CD4-positive, alpha-beta memory T cell (primary cell): Measurements from ENCODE around the gene CDYL. TPM values are rescaled to one million over a fixed set of nuclear protein-coding genes. Genes with fewer than 3 reads are reported as not detected.

Source experiments
- CTCF ChIA-PET: fragments of 350-600 bp; sonication (Branson Sonifier 250); formaldehyde crosslinking; loops from one replicate; lab custom pipeline; 2021; ENCODE audit warnings: inconsistent platforms; ENCODE audit not compliant: partially characterized antibody; lab: Charles Lee
- POLR2A ChIA-PET: fragments of 350-600 bp; sonication (Branson Sonifier 250); formaldehyde crosslinking; loops from one replicate; lab custom pipeline; 2021; ENCODE audit not compliant: partially characterized antibody; lab: Charles Lee
- DNase-seq, 5 donors: peaks; one replicate each; pipeline versions ENCODE4 v3.0.0 to v3.0.0-alpha.2; 2020 to 2022; ENCODE audit warnings: mixed read lengths in 1 of 5
- H3K27ac ChIP-seq: one replicate; pipeline ENCODE4 v1.7.0; 2013; ENCODE audit warnings: low read depth, low read length
- H3K27me3 ChIP-seq: 2 replicates; pipeline ENCODE4 v1.7.0; 2013; ENCODE audit warnings: mild to moderate bottlenecking, low read length, moderate library complexity; ENCODE audit not compliant: insufficient read depth
- H3K36me3 ChIP-seq: 2 replicates; pipeline ENCODE4 v1.7.0; 2013; ENCODE audit warnings: mild to moderate bottlenecking, low read length, moderate library complexity; ENCODE audit not compliant: insufficient read depth
- H3K4me1 ChIP-seq: 2 replicates; pipeline ENCODE4 v1.7.0; 2013; ENCODE audit warnings: mild to moderate bottlenecking, low read length, moderate library complexity; ENCODE audit not compliant: insufficient read depth
- H3K4me3 ChIP-seq, 2 donors: one replicate each; pipeline ENCODE4 v1.7.0; 2013; ENCODE audit warnings: low read length in 2 of 2, mild to moderate bottlenecking in 1 of 2
- H3K9me3 ChIP-seq, 2 donors: one replicate each; pipeline ENCODE4 v1.7.0; 2013; ENCODE audit warnings: low read length in 2 of 2, control low read depth in 1 of 2; ENCODE audit not compliant: control insufficient read depth in 1 of 2
- H3K27ac Mint-ChIP-seq, 7 donors: one replicate each; pipeline ENCODE4 v1.8.0; 2020 to 2021; ENCODE audit warnings: mixed read lengths in 7 of 7, mild to moderate bottlenecking in 6 of 7, inconsistent platforms in 3 of 7, moderate library complexity in 3 of 7
- H3K27me3 Mint-ChIP-seq, 2 donors: one replicate each; pipeline ENCODE4 v1.8.0; 2020 to 2021; ENCODE audit warnings: mixed read lengths in 2 of 2
- H3K36me3 Mint-ChIP-seq, 2 donors: one replicate each; pipeline ENCODE4 v1.8.0; 2020 to 2021; ENCODE audit warnings: mixed read lengths in 2 of 2, inconsistent platforms in 1 of 2, mild to moderate bottlenecking in 1 of 2
- H3K4me1 Mint-ChIP-seq, 4 donors: one replicate each; pipeline ENCODE4 v1.8.0; 2020 to 2021; ENCODE audit warnings: mixed read lengths in 4 of 4, mild to moderate bottlenecking in 1 of 4
- H3K4me3 Mint-ChIP-seq, 8 donors: one replicate each; pipeline ENCODE4 v1.8.0; 2020 to 2021; ENCODE audit warnings: mixed read lengths in 8 of 8, mild to moderate bottlenecking in 7 of 8, moderate library complexity in 6 of 8, inconsistent platforms in 3 of 8
- H3K9me3 Mint-ChIP-seq, 8 donors: one replicate each; pipeline ENCODE4 v1.8.0; 2020 to 2021; ENCODE audit warnings: mixed read lengths in 8 of 8, mild to moderate bottlenecking in 5 of 8, inconsistent platforms in 3 of 8, moderate library complexity in 1 of 8
- intact Hi-C: fragments of 100-400 bp; cut with micrococcal nuclease; formaldehyde crosslinking; loops from one replicate; pipeline ENCODE4 v1.15.1; 2023
- polyA plus RNA-seq, 2 donors: library from polyadenylated mRNA; unstranded; fragments of 300-500 nt; fragmentation: Illumina TruSeq; gene quantifications; one replicate each; pipeline ENCODE4 v1.2.3, GENCODE V29; 2021
- total RNA-seq, 2 experiments: library from RNA; stranded (reverse); gene quantifications; one replicate each; pipeline ENCODE4 v1.2.3, GENCODE V29; 2021

CDYL gene
- total and polyA plus RNA-seq, 4 experiments from 2014 or later = 1.5 to 36.7 (median 19.2) TPM

GRCh38 chr6:4912559-4912958 is 136.4 kb downstream of the CDYL start:
- Histone ChIP-seq H3K9me3 (no peaks in the 10 kb centered on the region), H3K27ac (no peak overlapping the region), H3K4me1 (peaks cover 23% of the 10 kb centered on the region), H3K27me3 (no peaks in the 10 kb centered on the region), H3K4me3 (no peak overlapping the region), H3K36me3 (no peaks in the 10 kb centered on the region)
- no peaks in the 10 kb centered on the region for H3K27me3 Mint-ChIP-seq
- no peak for DNase-seq
- H3K27ac Mint-ChIP-seq = peak overlapping the region in 1 of 7 donors; percentile 48
- POLR2A ChIA-PET = no interaction called here
- CTCF ChIA-PET = no interaction called here
- intact Hi-C loops = no loop called here
- no peak overlapping the region for H3K4me3 Mint-ChIP-seq
- H3K4me1 Mint-ChIP-seq = peaks cover 33 to 59% (median 55%) of the 10 kb centered on the region in 4 donors
- H3K36me3 Mint-ChIP-seq = peaks cover 19 to 28% of the 10 kb centered on the region in 2 donors
- H3K9me3 Mint-ChIP-seq = peaks cover 0 to 3% (median 0%) of the 10 kb centered on the region in 8 donors

- Mint-ChIP-seq H3K27me3 (no peaks in the 10 kb centered on the region), H3K9me3 (peaks cover 0 to 3% (median 0%) of the 10 kb centered on the region in 8 donors), H3K27ac (peak overlapping the region in 3 of 7 donors; percentile 30 to 78 (median 59)), H3K36me3 (peaks cover 14 to 17% of the 10 kb centered on the region in 2 donors), H3K4me3 (no peak overlapping the region), H3K4me1 (peaks cover 29 to 57% (median 49%) of the 10 kb centered on the region in 4 donors)
- H3K4me1 ChIP-seq = peaks cover 26% of the 10 kb centered on the region
- no peaks in the 10 kb centered on the region for H3K27me3 ChIP-seq
- H3K9me3 ChIP-seq = no peaks in the 10 kb centered on the region
- no peak overlapping the region for H3K27ac ChIP-seq
- CTCF ChIA-PET = no interaction called here
- no peak for DNase-seq
- POLR2A ChIA-PET = no interaction called here
- no peak overlapping the region for H3K4me3 ChIP-seq
- intact Hi-C loops = no loop called here
- H3K36me3 ChIP-seq = no peaks in the 10 kb centered on the region
Measured at GRCh38 chr6:4913705-4914419, 137.7 kb downstream of the CDYL start.

GRCh38 chr6:4914420-4915159 is 138.4 kb downstream of the CDYL start:
- Mint-ChIP-seq H3K36me3 (peaks cover 12% of the 10 kb centered on the region in 2 donors), H3K4me1 (peaks cover 28 to 55% (median 46%) of the 10 kb centered on the region in 4 donors), H3K27ac (peak overlapping the region in 2 of 7 donors; percentile 5 to 43), H3K27me3 (no peaks in the 10 kb centered on the region), H3K4me3 (no peak overlapping the region), H3K9me3 (peaks cover 0 to 3% (median 0%) of the 10 kb centered on the region in 8 donors)
- Histone ChIP-seq H3K4me1 (peaks cover 26% of the 10 kb centered on the region), H3K27ac (no peak overlapping the region), H3K36me3 (no peaks in the 10 kb centered on the region), H3K9me3 (no peaks in the 10 kb centered on the region), H3K27me3 (no peaks in the 10 kb centered on the region), H3K4me3 (no peak overlapping the region)
- intact Hi-C loops = no loop called here
- no peak for DNase-seq
- CTCF ChIA-PET = no interaction called here
- POLR2A ChIA-PET = no interaction called here

- Mint-ChIP-seq H3K36me3 (peaks cover 2 to 4% of the 10 kb centered on the region in 2 donors), H3K27ac (peak overlapping the region in 6 of 7 donors; percentile 1 to 67 (median 44)), H3K4me1 (peaks cover 37 to 55% (median 47%) of the 10 kb centered on the region in 4 donors), H3K4me3 (peak overlapping the region in 1 of 8 donors; percentile 9), H3K27me3 (no peaks in the 10 kb centered on the region), H3K9me3 (no peaks in the 10 kb centered on the region)
- no peaks in the 10 kb centered on the region for H3K9me3 ChIP-seq
- H3K36me3 ChIP-seq = no peaks in the 10 kb centered on the region
- intact Hi-C loops = no loop called here
- H3K4me1 ChIP-seq = peaks cover 26% of the 10 kb centered on the region
- ChIA-PET CTCF (interaction anchor here (0.6 kb wide), 2 partner anchors 201 to 604 kb away, joined by 3 read pairs; no protein-coding TSS in a partner anchor), POLR2A (no interaction called here)
- no peak overlapping the region for H3K4me3 ChIP-seq
- H3K27ac ChIP-seq = no peak overlapping the region
- no peaks in the 10 kb centered on the region for H3K27me3 ChIP-seq
- DNase-seq = peak in 1 of 5 donors; percentile 12
Measured at GRCh38 chr6:4916954-4917561, 140.9 kb downstream of the CDYL start.

- no peak overlapping the region for H3K27ac ChIP-seq
- ChIA-PET POLR2A (no interaction called here), CTCF (no interaction called here)
- H3K36me3 ChIP-seq = no peaks in the 10 kb centered on the region
- H3K9me3 ChIP-seq = no peaks in the 10 kb centered on the region
- no peak overlapping the region for H3K4me3 ChIP-seq
- Mint-ChIP-seq H3K36me3 (peaks cover 0 to 11% of the 10 kb centered on the region in 2 donors), H3K9me3 (no peaks in the 10 kb centered on the region), H3K27ac (peak overlapping the region in 1 of 7 donors; percentile 61), H3K4me1 (peaks cover 27 to 51% (median 34%) of the 10 kb centered on the region in 4 donors), H3K4me3 (no peak overlapping the region), H3K27me3 (no peaks in the 10 kb centered on the region)
- H3K27me3 ChIP-seq = no peaks in the 10 kb centered on the region
- no peak for DNase-seq
- H3K4me1 ChIP-seq = peaks cover 18% of the 10 kb centered on the region
- intact Hi-C loops = no loop called here
Measured at GRCh38 chr6:4920914-4921410, 144.8 kb downstream of the CDYL start.

- Histone ChIP-seq H3K27ac (no peak overlapping the region), H3K9me3 (no peaks in the 10 kb centered on the region), H3K4me1 (peaks cover 3% of the 10 kb centered on the region), H3K4me3 (no peak overlapping the region), H3K27me3 (no peaks in the 10 kb centered on the region), H3K36me3 (no peaks in the 10 kb centered on the region)
- H3K27me3 Mint-ChIP-seq = no peaks in the 10 kb centered on the region
- no peak overlapping the region for H3K27ac Mint-ChIP-seq
- peaks cover 0 to 10% of the 10 kb centered on the region in 2 donors for H3K36me3 Mint-ChIP-seq
- no peaks in the 10 kb centered on the region for H3K9me3 Mint-ChIP-seq
- no peak for DNase-seq
- ChIA-PET POLR2A (no interaction called here), CTCF (no interaction called here)
- no peak overlapping the region for H3K4me3 Mint-ChIP-seq
- intact Hi-C loops = no loop called here
- peaks cover 17 to 36% (median 20%) of the 10 kb centered on the region in 4 donors for H3K4me1 Mint-ChIP-seq
Measured at GRCh38 chr6:4922488-4923037, 146.4 kb downstream of the CDYL start.
